ENCODE measurements around the gene PAGE3.

Gene PAGE3

DNA sequence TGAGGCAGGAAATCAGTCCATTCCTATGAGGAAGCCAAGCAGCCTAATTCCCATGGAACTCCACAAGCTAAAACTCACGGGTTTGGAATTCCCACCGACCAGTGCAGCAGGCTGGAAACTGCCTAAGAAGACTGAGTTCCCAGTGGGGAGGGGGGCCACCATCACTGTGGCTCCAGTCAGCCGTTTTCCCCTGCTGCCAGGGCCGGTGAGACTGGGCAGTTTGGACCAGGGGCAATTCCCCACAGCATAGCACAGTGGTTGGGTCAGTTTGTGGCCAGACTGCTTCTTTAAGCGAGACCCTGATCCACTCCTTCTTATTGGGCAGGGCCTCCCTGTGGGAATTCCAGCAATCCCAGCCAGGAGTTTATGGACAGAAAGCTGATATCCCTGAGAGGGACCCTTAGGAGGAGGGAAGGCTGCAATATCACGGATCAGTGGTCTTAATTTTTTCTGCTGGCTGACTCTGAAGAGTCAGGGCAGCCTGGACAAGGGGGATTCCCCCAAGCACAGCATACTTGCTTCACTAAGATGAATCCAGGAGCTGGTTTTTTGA, 23.9 kb downstream of the PAGE3 start:
- TF ChIP-seq CTCF (IDR thresholded peaks at IDR 0.05; ENCODE audit: insufficient read depth, low read length, missing control alignments) = no peak
- ChIA-PET POLR2A (no interaction called here), CTCF (no interaction called here)
- H3K4me3 ChIP-seq (ENCODE audit: low read depth, low read length) = no peak overlapping the region
- no peak for DNase-seq (ENCODE audit: low read depth, low spot score)

GRCh38 chrX:55220119-55220794, 44.5 kb downstream of the PAGE3 start, which contains the start of gene PAGE5:
Gene PAGE5 (plus strand): TSS chrX:55220346. CDS start chrX:55221383, 1,037 bp downstream.
- ChIA-PET CTCF (no interaction called here), POLR2A (no interaction called here)
- no peak within 1 kb of the TSS for H3K4me3 ChIP-seq (ENCODE audit: low read depth, low read length)
- no peak for DNase-seq (ENCODE audit: low read depth, low spot score)
- no peak for TF ChIP-seq CTCF (IDR thresholded peaks at IDR 0.05; ENCODE audit: insufficient read depth, low read length, missing control alignments)

DNA sequence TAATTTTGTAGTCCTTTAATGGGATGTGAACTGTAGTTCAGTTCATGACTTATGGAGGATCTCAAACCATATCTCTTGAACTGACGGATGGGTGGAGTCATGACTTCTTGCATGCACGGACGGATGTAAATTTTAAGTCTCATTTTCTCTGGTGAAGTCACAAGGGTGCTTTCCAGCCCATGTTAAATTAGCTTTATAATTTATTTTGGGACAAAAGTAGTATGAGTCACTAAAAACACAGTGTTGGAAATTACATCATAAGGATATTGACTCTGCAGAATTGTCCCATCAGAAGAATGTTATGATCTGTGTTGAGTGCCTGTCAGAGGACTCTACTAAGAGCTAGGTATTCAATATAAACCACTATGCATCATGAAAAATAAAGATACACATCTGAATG, 51.3 kb downstream of the PAGE3 start:
- no peak for DNase-seq (ENCODE audit: low read depth, low spot score)
- no peak overlapping the region for H3K4me3 ChIP-seq (ENCODE audit: low read depth, low read length)
- POLR2A ChIA-PET = no interaction called here
- no peak for TF ChIP-seq CTCF (IDR thresholded peaks at IDR 0.05; ENCODE audit: insufficient read depth, low read length, missing control alignments)
- CTCF ChIA-PET = no interaction called here

DNA sequence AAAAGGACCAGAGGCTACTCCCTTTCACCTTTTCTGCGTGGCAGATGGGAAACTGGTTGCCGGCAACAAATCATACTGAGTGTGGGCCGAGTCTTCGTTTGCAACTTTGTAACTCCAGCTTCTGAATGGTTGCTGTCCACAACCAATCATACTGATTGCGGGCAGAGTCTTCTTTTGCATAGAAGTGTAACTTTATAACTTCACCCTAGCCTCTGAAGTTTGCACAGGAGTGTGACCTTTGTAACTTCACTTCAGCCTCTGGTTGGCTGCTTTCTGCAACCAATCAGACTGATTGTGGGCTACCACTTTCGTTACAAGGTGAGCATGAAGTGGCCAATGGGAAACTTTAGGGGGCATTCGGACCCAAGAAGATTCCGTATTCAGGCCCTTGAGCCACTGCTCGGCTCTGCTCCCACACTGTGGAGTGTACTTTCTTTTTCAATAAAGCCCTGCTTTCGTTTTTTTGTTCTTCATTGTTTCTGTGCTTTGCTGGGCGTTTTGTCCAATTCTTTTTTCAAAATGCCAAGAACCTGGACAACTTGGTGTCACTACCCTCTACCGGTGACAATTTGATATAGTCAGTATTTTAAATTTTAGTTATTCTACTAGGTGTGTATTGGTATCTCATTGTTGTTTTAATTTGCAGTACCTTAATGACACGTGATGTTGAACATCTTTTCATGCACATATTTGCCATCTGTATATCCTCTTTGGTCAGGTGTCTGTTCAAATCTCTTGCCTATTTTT, 53.6 kb downstream of the PAGE3 start:
- ChIA-PET CTCF (no interaction called here), POLR2A (no interaction called here)
- H3K4me3 ChIP-seq (ENCODE audit: low read depth, low read length) = no peak overlapping the region
- no peak for TF ChIP-seq CTCF (IDR thresholded peaks at IDR 0.05; ENCODE audit: insufficient read depth, low read length, missing control alignments)
- DNase-seq (ENCODE audit: low read depth, low spot score) = no peak
